Activated T-cell treated with anti-CD3 and anti-CD28 coated beads, Interleukin-2, amount 50 U/mL, for 48 hours (primary cell): ENCODE measurements around the gene STAB1.

Experiments used
- DNase-seq, 2 experiments: peaks; one replicate each; pipeline ENCODE4 v3.0.0-alpha.2; 2020

STAB1 gene

DNA sequence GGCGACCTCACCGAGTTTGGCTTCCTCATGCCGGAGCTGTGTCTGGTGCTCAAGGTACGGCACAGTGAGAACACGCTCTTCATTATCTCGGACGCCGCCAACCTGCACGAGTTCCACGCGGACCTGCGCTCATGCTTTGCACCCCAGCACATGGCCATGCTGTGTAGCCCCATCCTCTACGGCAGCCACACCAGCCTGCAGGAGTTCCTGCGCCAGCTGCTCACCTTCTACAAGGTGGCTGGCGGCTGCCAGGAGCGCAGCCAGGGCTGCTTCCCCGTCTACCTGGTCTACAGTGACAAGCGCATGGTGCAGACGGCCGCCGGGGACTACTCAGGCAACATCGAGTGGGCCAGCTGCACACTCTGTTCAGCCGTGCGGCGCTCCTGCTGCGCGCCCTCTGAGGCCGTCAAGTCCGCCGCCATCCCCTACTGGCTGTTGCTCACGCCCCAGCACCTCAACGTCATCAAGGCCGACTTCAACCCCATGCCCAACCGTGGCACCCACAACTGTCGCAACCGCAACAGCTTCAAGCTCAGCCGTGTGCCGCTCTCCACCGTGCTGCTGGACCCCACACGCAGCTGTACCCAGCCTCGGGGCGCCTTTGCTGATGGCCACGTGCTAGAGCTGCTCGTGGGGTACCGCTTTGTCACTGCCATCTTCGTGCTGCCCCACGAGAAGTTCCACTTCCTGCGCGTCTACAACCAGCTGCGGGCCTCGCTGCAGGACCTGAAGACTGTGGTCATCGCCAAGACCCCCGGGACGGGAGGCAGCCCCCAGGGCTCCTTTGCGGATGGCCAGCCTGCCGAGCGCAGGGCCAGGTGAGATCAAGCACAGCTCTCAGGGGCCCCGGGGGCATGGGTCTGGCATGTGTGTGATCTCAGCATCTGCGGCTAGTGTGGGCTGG, 7.1 kb upstream of the STAB1 start:
- DNase-seq = no peak

DNA sequence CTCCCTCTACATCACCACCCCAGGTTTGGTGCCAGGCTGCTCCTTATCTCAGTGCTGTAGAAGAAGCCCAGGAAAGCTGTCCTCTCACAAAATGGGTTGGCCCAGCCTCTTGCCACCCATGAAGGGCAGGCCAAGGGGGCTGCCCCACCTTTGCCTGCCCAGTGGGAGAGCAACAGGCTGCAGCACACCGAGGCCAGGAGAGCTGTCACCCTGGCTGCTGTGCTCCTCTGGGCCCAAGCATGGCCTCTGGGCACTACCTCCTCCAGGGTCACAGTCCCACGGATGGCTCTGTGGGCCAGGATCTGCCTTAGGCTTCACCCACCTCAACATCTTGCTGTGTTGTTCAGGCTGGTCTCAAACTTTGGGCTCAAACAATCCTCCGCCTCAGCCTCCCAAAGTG, 6.4 kb upstream of the STAB1 start:
- no peak for DNase-seq

DNA sequence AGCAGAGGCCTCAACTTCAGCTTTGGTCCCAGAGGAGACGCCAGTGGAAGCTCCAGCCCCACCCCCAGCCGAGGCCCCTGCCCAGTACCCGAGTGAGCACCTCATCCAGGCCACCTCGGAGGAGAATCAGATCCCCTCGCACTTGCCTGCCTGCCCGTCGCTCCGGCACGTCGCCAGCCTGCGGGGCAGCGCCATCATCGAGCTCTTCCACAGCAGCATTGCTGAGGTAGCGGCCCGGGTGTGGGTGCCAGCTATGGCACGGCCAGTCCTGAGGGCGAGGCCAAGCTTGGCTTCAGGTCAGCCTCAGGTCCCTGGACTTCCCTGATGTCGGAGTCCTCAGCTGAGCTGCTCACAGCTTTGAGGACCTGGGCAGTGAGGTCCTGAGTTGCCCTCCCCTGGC, 5.7 kb upstream of the STAB1 start:
- no peak for DNase-seq

DNA sequence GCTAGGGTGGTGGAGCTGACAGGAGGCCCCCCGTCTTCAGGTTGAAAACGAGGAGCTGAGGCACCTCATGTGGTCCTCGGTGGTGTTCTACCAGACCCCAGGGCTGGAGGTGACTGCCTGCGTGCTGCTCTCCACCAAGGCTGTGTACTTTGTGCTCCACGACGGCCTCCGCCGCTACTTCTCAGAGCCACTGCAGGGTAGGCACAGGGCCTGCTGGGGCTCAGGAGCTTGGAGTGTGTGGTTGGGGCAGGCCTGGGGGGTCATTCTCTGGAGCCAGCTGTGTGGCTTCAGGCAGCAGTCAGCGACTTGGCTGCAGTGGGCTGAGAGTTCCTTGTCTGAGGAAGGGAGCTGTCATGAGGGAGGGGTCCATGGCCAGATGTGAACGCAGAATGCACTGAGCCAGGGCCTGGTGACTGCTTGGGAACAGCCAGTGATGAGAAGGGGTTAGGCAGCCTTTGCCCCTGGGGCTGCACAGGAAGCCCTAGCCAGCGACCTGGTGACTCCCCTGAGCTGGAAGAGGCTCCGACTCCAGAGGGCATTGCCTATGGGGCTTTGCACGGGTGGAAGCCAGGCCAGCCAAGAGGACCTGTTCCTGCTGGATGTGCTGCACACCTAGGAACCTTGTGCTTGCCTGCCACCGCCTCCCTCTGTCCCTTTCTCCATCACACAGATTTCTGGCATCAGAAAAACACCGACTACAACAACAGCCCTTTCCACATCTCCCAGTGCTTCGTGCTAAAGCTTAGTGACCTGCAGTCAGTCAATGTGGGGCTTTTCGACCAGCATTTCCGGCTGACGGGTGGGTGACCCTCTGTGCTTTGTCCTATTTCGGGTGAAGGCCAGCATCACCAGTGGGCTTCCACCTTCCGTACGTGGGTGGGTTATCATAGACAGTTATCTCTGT, 4.9 kb upstream of the STAB1 start:
- DNase-seq = no peak

DNA sequence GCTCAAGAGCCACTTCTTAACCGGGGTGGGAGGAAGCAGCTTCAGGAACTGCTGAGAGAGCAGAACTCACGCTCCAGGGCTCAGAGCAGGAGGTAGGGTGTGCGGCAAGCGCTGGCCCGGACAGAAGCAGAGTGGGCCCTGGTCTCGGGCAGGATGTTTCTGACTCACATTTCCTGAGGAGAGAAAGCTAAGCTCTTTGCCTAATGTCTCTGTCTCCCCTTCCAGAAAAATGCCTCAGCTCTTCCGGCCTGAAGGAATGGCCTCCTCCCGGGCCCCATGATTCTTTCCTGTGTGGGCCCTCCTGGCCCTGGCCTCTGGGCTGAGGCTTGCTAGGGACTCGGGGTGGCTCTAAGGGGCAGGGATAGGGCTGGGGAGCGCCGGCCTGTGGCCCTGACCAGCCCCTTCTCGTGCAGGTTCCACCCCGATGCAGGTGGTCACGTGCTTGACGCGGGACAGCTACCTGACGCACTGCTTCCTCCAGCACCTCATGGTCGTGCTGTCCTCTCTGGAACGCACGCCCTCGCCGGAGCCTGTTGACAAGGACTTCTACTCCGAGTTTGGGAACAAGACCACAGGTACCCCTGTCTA, 4.1 kb upstream of the STAB1 start:
- DNase-seq = no peak

DNA sequence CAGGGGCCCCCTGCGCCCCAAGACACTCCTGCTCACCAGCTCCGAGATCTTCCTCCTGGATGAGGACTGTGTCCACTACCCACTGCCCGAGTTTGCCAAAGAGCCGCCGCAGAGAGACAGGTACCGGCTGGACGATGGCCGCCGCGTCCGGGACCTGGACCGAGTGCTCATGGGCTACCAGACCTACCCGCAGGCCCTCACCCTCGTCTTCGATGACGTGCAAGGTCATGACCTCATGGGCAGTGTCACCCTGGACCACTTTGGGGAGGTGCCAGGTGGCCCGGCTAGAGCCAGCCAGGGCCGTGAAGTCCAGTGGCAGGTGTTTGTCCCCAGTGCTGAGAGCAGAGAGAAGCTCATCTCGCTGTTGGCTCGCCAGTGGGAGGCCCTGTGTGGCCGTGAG, 3.1 kb upstream of the STAB1 start:
- no peak for DNase-seq

DNA sequence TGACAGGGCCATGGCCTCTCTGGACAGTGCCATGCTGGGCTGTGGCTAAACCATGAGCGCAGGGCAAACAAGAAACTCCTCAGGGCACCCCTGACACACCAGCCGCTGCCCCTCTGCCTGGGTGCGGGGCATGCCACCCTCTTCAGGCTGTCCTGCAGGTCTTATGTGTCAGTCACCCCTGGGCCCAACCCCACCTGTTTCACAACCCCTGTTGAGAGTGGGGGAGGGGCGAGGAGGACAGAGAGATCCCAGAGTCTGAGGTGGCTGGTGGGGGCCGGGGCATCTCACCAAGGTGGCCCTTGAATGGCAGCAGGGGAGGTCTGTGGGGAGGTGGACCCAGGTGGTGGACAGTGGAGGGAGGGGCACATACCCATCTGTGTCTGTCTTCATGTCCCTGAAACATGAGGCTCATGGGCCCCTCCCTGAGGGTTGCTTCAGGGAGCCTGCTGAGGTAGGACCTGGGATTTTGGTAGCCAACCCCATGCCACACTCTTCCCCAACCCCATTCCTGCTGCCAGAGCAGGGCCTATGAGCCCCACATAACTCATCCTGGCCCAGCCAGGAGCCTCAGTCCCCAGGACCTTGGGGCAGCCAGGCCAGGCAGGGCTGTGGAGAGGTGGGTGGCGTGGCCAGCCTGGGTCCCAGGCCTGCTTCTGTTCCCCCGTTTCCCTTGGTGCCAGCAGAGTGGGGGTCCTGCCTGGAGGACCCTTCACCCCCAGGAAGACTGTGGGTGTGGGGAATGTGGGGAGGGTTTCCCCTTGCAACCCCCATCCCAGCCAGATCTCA, 1.7 kb upstream of the STAB1 start:
- DNase-seq = no peak

DNA sequence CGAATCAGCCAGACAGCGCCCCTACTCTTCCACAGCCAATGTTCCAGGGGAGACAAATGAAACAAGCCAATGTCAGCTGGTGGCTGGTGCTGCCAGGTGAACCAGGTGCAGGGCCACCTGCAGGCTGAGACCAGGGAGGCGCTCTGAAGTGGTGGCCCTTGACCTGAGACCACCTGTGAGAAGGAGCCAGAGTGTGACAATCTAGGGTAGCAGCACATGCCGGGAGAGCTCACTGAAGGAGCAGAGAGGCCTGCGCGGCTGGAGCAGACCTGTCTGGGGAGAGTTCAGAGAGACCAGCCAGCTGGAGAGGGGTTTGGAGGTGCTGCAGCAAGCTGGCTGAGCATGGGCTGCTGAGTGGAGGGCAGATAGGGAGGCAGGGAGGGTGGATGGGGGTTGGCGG, 693 bp upstream of the STAB1 start:
- DNase-seq = no peak

DNA sequence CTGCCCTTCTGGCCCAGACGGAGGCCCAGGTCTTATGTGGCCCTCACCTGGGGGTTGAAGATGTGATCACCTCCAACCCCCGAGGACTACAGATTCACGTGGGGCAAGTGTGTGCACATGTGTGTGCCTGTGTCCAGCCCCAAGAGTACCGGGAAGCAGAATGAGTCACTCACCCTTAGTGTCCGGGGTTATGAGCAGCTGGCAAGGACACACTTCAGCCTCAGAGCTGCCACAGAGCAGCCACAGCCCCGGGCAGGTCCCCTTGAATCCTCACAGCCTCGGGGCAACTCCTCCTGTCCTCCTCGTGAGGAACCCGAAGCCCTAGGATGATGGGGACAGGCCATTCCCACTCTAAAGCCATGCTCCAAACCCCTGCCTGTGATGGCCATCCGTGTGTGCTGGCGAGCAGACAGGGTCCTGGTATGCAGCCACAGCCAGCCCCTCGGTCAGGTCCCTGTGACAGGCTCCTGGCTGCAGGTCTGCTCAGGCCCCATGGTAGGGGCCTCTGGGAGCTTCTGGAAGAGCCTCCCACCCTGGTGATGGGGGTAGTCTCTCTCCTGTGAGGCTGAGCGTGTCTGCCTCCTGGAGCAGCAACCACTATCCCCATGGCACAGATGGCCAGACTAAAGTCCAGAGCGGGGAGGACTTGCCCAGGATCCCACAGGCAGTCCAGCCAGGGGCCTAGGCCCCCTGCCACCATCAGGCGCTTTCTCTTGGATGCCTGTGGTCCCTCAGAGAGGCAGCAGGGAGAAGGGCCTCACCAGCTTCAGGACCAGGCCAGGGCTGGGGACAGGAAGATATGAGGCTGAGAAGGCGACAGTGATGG, 852 bp downstream of the STAB1 start:
- no peak for DNase-seq

DNA sequence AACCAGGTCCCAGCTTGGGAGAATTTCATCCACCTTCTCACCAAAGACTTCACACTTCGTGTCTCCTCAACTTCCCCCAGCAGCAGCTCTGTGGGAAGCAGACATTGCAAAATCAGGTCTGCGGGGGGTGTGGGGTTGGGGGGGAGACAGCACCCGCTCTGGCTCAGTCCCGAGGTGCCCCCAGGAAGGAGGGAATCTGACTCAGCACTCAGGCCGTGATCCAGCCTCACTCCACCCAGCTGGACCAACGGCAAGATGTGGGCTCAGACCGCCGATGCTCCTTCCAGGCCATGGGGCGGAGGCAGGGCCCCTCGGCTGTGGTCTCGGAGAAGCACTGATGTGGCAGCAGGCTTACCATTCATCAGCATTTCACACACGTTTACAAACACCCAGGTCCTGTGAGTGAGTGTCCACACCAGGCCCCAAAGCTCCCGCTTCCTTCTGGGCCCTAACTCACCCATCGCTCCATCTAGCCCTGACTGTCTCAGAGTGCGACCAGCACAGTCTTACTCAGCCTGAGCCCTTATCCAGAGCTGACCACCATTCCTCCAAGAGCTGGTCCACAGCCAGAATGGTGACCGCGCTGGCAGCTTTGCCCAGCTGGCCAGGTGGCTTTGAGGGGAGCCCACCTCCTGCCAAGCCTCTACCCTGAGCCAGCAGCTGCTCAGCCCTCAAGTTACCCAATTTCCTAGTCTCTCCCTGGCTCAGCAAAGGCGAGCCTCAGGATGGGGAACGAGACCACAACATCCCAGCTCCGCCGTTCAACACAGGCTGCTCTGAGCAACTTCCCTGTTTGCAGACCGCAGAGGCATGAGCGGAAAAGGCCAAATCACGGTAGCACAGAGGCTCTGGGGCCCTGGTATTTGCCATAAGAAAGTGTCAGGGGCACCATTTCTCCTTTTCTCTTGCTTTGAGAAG, 3.3 kb downstream of the STAB1 start:
- DNase-seq = no peak

DNA sequence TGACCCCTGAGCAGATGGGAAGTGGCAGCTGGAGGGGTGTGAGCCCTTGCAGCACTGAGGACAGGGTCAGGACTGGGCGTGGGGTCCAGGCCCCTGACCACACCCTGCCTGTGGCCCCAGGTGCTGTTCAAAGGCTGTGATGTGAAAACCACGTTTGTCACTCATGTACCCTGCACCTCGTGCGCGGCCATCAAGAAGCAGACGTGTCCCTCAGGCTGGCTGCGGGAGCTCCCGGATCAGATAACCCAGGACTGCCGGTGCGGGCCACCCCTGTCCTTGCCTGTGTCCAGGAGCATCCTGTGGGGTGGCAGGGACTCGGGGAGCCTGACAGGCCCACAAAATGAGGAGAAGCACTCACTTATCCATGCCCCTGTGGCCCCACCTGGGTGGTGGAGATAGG, 5.9 kb downstream of the STAB1 start:
- no peak for DNase-seq

DNA sequence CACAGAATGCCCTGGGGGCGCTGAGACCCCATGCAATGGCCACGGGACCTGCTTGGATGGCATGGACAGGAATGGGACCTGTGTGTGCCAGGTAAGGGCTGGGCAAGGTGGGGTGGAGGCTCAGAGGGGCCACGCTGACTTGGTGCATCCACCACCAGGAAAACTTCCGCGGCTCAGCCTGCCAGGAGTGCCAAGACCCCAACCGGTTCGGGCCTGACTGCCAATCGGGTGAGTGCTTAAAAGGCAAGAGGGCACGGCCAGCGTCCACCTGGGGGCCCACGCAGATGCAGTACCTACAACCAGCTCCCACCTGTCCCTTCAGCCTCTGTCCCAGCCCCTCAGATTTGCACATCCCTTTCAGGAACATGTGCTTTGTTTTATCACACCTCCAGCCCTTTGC, 6.9 kb downstream of the STAB1 start:
- no peak for DNase-seq

DNA sequence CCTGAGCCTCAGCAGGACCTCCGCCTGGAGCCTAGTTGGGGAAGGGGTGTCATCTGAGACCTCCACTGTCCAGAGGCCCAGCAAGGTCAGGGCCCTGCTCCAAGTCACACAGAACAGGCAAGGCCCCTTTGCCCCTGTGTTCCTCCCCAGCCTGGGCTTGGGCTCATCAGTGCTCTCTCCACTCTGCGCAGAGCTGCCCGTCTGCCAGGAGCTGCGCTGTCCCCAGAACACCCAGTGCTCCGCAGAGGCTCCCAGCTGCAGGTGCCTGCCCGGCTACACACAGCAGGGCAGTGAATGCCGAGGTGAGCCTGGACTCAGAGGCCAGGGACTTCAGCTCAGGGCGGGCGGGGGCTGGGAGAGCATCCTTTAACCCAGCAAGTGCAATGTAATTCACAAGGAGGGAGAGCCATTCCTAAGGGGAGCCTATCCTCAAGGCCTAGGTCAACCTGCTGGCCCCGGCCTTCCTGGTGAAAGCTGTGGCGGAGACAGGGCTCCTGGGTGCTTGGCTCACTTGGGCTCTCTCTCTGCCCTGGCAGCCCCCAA, 7.7 kb downstream of the STAB1 start:
- DNase-seq = no peak

DNA sequence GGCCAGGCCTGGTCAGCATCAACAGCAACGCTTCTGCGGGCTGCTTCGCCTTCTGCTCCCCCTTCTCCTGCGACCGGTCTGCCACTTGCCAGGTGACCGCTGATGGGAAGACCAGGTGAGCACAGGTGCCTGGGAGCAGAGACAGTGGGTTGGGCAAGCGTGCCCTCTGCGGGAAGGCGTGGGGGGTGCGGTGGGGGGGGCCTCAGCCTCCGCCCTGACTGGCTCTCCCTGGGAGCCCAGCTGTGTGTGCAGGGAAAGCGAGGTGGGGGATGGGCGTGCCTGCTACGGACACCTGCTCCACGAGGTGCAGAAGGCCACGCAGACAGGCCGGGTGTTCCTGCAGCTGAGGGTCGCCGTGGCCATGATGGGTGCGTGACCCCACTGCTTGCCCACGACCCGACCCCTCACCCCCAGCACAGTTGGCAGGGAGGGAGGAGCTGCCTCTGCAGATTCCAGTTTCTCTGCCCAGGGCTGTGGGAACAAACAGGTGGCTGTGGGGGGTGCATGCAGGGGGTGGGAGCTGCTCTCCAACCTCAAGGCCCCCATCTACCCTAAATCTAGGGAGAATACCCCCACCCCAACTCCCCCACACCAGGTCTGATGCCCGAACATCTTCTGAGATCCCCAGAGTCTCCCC, 8.8 kb downstream of the STAB1 start:
- DNase-seq = no peak

DNA sequence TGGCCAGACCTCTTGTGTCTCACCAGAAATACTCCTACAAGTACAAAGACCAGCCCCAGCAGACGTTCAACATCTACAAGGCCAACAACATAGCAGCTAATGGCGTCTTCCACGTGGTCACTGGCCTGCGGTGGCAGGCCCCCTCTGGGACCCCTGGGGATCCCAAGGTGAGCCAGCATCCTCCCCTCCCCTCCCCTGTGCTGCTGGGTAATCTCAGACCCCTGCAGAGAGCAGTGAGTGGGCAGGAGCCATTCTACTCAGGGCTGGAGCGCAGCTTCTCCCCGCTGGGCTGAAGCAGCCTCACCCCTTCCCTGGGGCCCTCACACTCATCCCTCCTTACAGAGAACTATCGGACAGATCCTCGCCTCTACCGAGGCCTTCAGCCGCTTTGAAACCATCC, 9.8 kb downstream of the STAB1 start:
- no peak for DNase-seq

DNA sequence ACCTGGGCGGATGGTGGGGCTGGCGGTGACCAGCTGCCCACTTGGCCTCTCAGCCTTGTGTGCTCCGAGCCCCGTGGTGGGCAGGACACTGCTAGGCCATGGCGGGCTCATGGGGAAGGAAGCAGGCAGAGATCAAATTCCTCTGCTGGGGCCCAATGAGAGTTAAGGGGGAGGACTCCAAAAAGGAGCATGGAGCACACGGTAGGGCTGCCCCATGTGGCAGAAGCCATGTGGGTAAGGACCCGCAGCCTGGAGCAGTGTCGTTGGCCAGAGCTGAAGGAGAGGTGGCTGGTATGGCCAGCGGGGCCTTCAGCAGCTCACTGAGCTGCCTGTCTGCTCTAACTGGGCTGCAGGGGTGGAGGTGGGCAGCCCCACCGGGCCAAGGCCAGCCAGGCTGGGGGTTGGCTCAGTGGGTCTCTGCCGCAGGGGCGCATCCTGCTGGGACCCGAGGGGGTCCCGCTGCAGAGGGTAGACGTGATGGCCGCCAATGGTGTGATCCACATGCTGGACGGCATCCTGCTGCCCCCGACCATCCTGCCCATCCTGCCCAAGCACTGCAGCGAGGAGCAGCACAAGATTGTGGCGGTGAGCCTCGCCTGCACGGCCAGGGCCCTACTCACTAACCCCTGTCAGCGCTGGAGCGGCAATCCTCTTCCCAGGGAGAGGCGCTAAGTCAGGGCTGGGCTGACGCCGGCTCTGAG, 11.3 kb downstream of the STAB1 start:
- DNase-seq = no peak

DNA sequence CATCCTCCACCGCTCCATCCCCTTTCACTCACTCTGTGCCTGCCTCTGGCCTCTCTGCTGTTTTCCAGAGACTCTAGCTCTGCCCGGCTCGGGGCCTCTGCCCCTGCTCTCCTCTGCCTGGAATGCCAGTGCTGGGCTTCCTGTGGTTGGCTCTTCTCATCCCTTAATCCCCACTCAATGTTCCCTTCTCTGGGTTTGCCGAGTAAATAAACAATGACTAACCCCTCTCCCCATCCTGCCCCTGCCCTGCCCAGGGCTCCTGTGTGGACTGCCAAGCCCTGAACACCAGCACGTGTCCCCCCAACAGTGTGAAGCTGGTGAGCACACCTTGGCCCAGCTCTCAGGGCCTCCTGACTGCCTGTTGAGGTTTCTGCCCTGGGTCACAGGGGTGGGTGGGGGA, 12.2 kb downstream of the STAB1 start:
- DNase-seq = no peak

DNA sequence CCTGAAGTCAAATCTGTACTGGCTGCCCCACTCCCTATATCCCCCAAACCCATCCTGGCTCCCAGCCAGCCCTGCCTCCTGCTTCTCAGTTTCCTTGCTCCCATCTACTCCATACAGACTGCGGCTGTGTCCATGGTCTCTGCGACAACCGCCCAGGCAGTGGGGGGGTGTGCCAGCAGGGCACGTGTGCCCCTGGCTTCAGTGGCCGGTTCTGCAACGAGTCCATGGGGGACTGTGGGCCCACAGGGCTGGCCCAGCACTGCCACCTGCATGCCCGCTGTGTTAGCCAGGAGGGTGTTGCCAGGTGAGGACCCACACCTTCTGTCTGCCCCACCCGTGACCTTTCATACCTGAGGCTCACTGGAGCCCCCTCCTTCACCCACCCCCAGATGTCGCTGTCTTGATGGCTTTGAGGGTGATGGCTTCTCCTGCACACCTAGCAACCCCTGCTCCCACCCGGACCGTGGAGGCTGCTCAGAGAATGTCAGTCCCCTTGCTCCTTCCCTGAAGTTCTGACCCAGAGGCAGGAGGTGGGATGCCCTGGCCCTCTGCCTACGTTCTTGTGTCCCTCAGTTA, 14.7 kb downstream of the STAB1 start:
- no peak for DNase-seq

DNA sequence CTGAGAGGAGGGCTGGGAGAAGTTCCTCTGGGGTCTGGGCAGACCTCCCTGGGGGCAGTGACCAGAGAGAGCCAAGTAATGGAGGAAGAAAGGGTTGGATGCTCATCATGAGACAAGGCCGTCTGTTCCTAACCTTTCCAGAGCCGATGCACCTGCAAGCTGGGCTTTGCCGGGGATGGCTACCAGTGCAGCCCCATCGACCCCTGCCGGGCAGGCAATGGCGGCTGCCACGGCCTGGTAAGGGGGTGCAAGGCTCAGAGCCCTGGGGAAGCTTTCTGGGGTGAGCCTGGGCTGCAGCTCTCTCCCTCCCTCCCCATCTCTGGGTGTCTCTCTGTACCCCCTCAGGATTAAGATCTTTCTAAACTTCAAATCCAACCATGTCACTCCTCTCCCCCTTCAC, 16.4 kb downstream of the STAB1 start:
- no peak for DNase-seq
